Measurements from ENCODE around the gene SMPD3.

SMPD3 gene

DNA sequence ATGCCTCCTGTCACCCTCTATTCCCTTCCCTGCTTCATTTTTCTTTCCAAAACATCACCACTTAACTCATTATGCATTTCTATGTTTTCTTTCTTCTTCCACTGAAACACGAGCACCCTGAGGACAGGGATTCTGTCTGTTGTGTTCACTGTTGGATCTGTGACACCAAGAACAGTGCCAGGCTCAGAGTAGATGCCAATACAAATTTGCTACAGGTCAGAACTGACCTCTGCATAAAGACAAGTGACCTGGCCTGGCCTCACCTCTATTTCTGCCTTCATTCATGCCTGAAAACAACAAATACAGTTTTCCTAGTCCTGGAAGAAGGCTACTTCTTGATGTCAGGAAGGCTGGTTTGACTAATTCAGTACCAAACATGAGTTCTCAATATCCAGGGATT is 45.1 kb downstream of the SMPD3 start:
- Histone ChIP-seq H3K9me3 (ENCODE audit: control insufficient read depth, insufficient read depth, low read length) (no peaks in the 10 kb centered on the region), H3K9ac (ENCODE audit: low read depth, low read length) (no peak overlapping the region), H3K36me3 (ENCODE audit: control insufficient read depth, insufficient read depth, low read length) (no peaks in the 10 kb centered on the region), H3K4me3 (ENCODE audit: low read depth, low read length) (no peak overlapping the region), H3K27me3 (ENCODE audit: control insufficient read depth, insufficient read depth, low read length) (no peaks in the 10 kb centered on the region), H3K4me1 (ENCODE audit: control insufficient read depth, insufficient read depth, low read length) (peaks cover 12% of the 10 kb centered on the region), H3K27ac (ENCODE audit: low read depth, low read length) (no peak overlapping the region)

DNA sequence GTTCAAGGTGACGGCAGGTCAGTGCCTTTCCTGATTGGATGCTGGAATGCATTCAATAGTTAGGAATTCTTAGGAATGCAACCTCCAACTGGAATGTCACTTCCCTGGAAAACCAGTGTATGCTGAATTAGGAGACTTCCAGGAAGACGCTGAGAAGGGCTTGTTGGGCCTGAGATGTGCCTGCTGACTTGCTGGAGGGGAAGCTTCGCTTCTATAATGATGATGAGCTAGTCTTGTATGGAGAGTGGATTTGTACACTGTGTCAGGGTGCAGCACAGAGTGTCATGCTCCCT is 45.6 kb downstream of the SMPD3 start:
- no peaks in the 10 kb centered on the region for H3K9me3 ChIP-seq (ENCODE audit: control insufficient read depth, insufficient read depth, low read length)
- no peak overlapping the region for H3K4me3 ChIP-seq (ENCODE audit: low read depth, low read length)
- H3K4me1 ChIP-seq (ENCODE audit: control insufficient read depth, insufficient read depth, low read length), result peaks cover 12% of the 10 kb centered on the region
- no peaks in the 10 kb centered on the region for H3K27me3 ChIP-seq (ENCODE audit: control insufficient read depth, insufficient read depth, low read length)
- H3K27ac ChIP-seq (ENCODE audit: low read depth, low read length), result no peak overlapping the region
- no peak overlapping the region for H3K9ac ChIP-seq (ENCODE audit: low read depth, low read length)
- H3K36me3 ChIP-seq (ENCODE audit: control insufficient read depth, insufficient read depth, low read length), result no peaks in the 10 kb centered on the region

DNA sequence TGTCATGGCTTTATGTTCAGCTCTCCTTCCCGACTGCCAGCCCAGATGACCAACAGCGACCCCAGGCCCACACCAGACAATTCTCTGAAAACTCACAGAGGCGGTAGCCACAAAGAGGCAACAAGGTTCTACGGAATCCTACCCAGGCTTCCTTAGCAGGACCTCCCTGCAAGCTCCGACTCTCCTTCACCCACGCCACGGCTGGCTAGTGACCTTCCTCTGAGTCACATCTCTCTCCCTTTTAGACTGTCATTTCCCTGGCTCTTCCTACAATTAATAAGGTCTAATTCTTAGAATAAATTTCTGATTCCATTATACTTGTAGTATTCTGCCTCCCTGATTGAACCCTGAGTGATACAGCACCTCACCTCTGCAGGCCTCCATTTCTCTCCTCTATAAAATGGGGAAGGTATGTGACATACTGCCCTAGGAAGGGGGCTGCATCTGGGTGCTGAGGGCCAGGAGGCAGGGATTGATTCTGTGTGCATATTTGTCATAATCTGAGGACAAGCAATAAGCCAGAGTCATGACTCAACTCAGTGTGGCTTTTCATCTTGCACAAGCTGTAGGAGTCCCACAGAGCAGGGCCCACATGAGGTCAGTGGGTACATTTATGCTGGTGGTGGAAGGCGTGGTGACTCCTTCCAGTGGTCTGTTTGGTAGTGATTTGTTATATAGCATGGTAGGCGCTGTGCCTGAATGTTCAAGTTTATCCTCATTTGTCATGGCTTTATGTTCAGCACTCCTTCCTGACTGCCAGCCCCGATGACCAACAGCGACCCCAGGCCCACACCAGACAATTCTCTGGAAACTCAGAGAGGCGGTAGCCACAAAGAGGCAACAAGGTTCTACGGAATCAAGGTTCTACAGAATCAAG is 46.2 kb downstream of the SMPD3 start:
- H3K9ac ChIP-seq (ENCODE audit: low read depth, low read length), result no peak overlapping the region
- no peaks in the 10 kb centered on the region for H3K27me3 ChIP-seq (ENCODE audit: control insufficient read depth, insufficient read depth, low read length)
- peaks cover 12% of the 10 kb centered on the region for H3K4me1 ChIP-seq (ENCODE audit: control insufficient read depth, insufficient read depth, low read length)
- no peaks in the 10 kb centered on the region for H3K36me3 ChIP-seq (ENCODE audit: control insufficient read depth, insufficient read depth, low read length)
- no peak overlapping the region for H3K4me3 ChIP-seq (ENCODE audit: low read depth, low read length)
- no peak overlapping the region for H3K27ac ChIP-seq (ENCODE audit: low read depth, low read length)
- no peaks in the 10 kb centered on the region for H3K9me3 ChIP-seq (ENCODE audit: control insufficient read depth, insufficient read depth, low read length)

DNA sequence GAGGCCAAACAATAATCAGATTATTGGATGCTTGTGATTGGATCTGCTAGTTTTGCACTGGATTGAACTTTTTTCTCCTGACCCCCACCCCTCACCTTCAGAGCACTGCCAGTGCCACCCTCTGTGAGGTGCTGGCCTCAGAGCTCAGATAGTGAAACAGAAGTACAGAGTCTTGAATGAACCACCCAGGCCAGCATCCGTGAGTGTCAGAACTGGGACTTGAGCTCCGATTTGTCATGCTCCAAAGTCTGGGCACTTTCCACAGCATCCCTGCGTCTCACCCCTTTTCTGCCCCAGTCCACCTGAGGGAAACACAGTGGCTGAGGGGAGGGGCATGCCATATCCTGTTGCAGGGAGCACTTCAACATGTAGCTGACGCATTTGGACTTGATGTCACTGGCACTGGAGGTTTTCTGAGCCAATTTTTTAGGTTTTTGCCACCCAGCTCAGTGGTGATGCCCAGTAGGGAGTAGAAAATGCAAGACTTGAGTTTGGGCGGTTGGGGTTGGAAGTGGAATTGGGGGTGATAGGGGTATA is 47.3 kb downstream of the SMPD3 start:
- no peak overlapping the region for H3K4me3 ChIP-seq (ENCODE audit: low read depth, low read length)
- no peak overlapping the region for H3K27ac ChIP-seq (ENCODE audit: low read depth, low read length)
- no peaks in the 10 kb centered on the region for H3K9me3 ChIP-seq (ENCODE audit: control insufficient read depth, insufficient read depth, low read length)
- no peak overlapping the region for H3K9ac ChIP-seq (ENCODE audit: low read depth, low read length)
- H3K36me3 ChIP-seq (ENCODE audit: control insufficient read depth, insufficient read depth, low read length), result no peaks in the 10 kb centered on the region
- H3K27me3 ChIP-seq (ENCODE audit: control insufficient read depth, insufficient read depth, low read length), result no peaks in the 10 kb centered on the region
- peaks cover 14% of the 10 kb centered on the region for H3K4me1 ChIP-seq (ENCODE audit: control insufficient read depth, insufficient read depth, low read length)

GRCh38 chr16:68400083-68400923 is 48.0 kb downstream of the SMPD3 start:
- Histone ChIP-seq H3K36me3 (ENCODE audit: control insufficient read depth, insufficient read depth, low read length) (no peaks in the 10 kb centered on the region), H3K9me3 (ENCODE audit: control insufficient read depth, insufficient read depth, low read length) (no peaks in the 10 kb centered on the region), H3K27me3 (ENCODE audit: control insufficient read depth, insufficient read depth, low read length) (no peaks in the 10 kb centered on the region), H3K9ac (ENCODE audit: low read depth, low read length) (no peak overlapping the region), H3K4me3 (ENCODE audit: low read depth, low read length) (no peak overlapping the region), H3K27ac (ENCODE audit: low read depth, low read length) (no peak overlapping the region), H3K4me1 (ENCODE audit: control insufficient read depth, insufficient read depth, low read length) (peaks cover 14% of the 10 kb centered on the region)

DNA sequence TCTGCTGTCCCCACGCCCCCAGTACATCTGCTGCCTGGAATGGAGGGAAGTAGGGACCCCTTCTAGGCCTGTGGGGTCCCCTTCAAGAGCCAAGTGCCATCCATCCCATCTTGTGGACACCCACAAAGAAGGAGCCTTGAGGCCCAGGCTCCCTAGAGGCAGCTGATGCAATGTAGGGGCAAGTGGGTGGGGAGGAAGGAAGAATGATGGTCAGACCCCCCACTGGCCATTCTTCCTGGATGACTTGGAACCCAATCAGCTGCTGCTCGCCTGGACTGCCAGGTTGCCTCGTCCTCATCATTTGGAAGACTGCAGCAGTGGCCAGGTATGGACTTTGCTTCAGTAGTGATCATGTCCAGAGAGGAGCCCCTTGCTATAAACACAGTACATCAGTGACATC is 48.9 kb downstream of the SMPD3 start:
- Histone ChIP-seq H3K9ac (ENCODE audit: low read depth, low read length) (no peak overlapping the region), H3K4me3 (ENCODE audit: low read depth, low read length) (no peak overlapping the region), H3K36me3 (ENCODE audit: control insufficient read depth, insufficient read depth, low read length) (no peaks in the 10 kb centered on the region), H3K27me3 (ENCODE audit: control insufficient read depth, insufficient read depth, low read length) (no peaks in the 10 kb centered on the region), H3K27ac (ENCODE audit: low read depth, low read length) (no peak overlapping the region), H3K9me3 (ENCODE audit: control insufficient read depth, insufficient read depth, low read length) (no peaks in the 10 kb centered on the region), H3K4me1 (ENCODE audit: control insufficient read depth, insufficient read depth, low read length) (peaks cover 14% of the 10 kb centered on the region)

GRCh38 chr16:68397710-68398201 is 50.6 kb downstream of the SMPD3 start:
- H3K9ac ChIP-seq (ENCODE audit: low read depth, low read length), result no peak overlapping the region
- H3K9me3 ChIP-seq (ENCODE audit: control insufficient read depth, insufficient read depth, low read length), result no peaks in the 10 kb centered on the region
- H3K4me3 ChIP-seq (ENCODE audit: low read depth, low read length), result no peak overlapping the region
- H3K27me3 ChIP-seq (ENCODE audit: control insufficient read depth, insufficient read depth, low read length), result no peaks in the 10 kb centered on the region
- H3K4me1 ChIP-seq (ENCODE audit: control insufficient read depth, insufficient read depth, low read length), result peaks cover 20% of the 10 kb centered on the region
- H3K36me3 ChIP-seq (ENCODE audit: control insufficient read depth, insufficient read depth, low read length), result no peaks in the 10 kb centered on the region
- H3K27ac ChIP-seq (ENCODE audit: low read depth, low read length), result no peak overlapping the region

- Histone ChIP-seq H3K4me1 (ENCODE audit: control insufficient read depth, insufficient read depth, low read length) (peaks cover 18% of the 10 kb centered on the region), H3K27ac (ENCODE audit: low read depth, low read length) (no peak overlapping the region), H3K9ac (ENCODE audit: low read depth, low read length) (no peak overlapping the region)
These were observed 51.8 kb downstream of the SMPD3 start for GRCh38 chr16:68396481-68396880.

DNA sequence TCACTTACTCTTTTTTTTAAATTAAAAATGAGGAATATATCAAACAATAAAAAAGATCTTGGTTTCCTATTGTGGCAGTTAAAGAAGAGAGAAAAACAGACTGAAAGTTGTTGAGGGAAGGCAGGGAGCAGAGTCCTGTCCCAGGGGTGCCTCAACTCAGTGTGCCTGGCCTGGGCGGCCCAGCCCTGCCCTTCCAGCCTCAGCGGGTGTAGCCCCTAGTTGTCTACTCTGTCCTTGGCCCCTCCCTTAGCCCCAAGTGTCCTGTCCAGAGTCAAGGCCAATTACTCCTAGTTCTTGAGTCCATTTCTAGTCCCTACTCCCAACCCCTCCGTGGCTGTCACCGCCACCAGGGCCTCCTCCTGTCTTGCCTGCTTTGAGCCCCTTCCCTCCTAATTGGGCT is 52.5 kb downstream of the SMPD3 start:
- H3K27ac ChIP-seq (ENCODE audit: low read depth, low read length), result no peak overlapping the region
- no peak overlapping the region for H3K4me3 ChIP-seq (ENCODE audit: low read depth, low read length)
- H3K36me3 ChIP-seq (ENCODE audit: control insufficient read depth, insufficient read depth, low read length), result no peaks in the 10 kb centered on the region
- peaks cover 18% of the 10 kb centered on the region for H3K4me1 ChIP-seq (ENCODE audit: control insufficient read depth, insufficient read depth, low read length)
- no peaks in the 10 kb centered on the region for H3K9me3 ChIP-seq (ENCODE audit: control insufficient read depth, insufficient read depth, low read length)
- no peaks in the 10 kb centered on the region for H3K27me3 ChIP-seq (ENCODE audit: control insufficient read depth, insufficient read depth, low read length)
- no peak overlapping the region for H3K9ac ChIP-seq (ENCODE audit: low read depth, low read length)

More at GRCh38 chr16:68396481-68396880, 51.8 kb downstream of the SMPD3 start:
- Histone ChIP-seq H3K4me3 (ENCODE audit: low read depth, low read length) (no peak overlapping the region), H3K9me3 (ENCODE audit: control insufficient read depth, insufficient read depth, low read length) (no peaks in the 10 kb centered on the region), H3K27me3 (ENCODE audit: control insufficient read depth, insufficient read depth, low read length) (no peaks in the 10 kb centered on the region), H3K36me3 (ENCODE audit: control insufficient read depth, insufficient read depth, low read length) (no peaks in the 10 kb centered on the region)

GRCh38 chr16:68395167-68395786 is 53.0 kb downstream of the SMPD3 start:
- Histone ChIP-seq H3K9ac (ENCODE audit: low read depth, low read length) (no peak overlapping the region), H3K4me1 (ENCODE audit: control insufficient read depth, insufficient read depth, low read length) (peaks cover 18% of the 10 kb centered on the region), H3K36me3 (ENCODE audit: control insufficient read depth, insufficient read depth, low read length) (no peaks in the 10 kb centered on the region), H3K27ac (ENCODE audit: low read depth, low read length) (no peak overlapping the region), H3K27me3 (ENCODE audit: control insufficient read depth, insufficient read depth, low read length) (no peaks in the 10 kb centered on the region), H3K9me3 (ENCODE audit: control insufficient read depth, insufficient read depth, low read length) (no peaks in the 10 kb centered on the region), H3K4me3 (ENCODE audit: low read depth, low read length) (no peak overlapping the region)
